Activated gamma-delta T cell (primary cell): ENCODE data around the gene RAVER1.
"Not testable (repeated sequence)": the region's sequence is repeated elsewhere in the genome, so short reads cannot be mapped to it uniquely, and the experiment has no call there.

ENCODE experiments used
- DNase-seq: peaks from one replicate; lab custom pipeline; 2025; lab: John Stamatoyannopoulos, UW

Gene RAVER1

GRCh38 chr19:10290357-10290875 is 42.9 kb downstream of the RAVER1 start:
- no peak for DNase-seq

GRCh38 chr19:10289836-10290356 is 43.4 kb downstream of the RAVER1 start, which contains the start of gene ICAM5:
ICAM5 (plus strand) TSS chr19:10289952; CDS start chr19:10290044, 92 bp downstream.
- DNase-seq = peak; percentile 35

GRCh38 chr19:10289167-10289835 is 44.0 kb downstream of the RAVER1 start:
- peak; percentile 43 for DNase-seq

- DNase-seq = no peak
These were observed 44.6 kb downstream of the RAVER1 start for GRCh38 chr19:10288662-10289166.

- DNase-seq = no peak
These were observed 46.3 kb downstream of the RAVER1 start, which contains the start of gene ICAM4 for GRCh38 chr19:10286803-10287737. ICAM4 (plus strand) TSS chr19:10286955; CDS start chr19:10287013, 58 bp downstream.

GRCh38 chr19:10285393-10285792 is 47.9 kb downstream of the RAVER1 start:
- DNase-seq = no peak

- no peak for DNase-seq
These were observed 48.4 kb downstream of the RAVER1 start for GRCh38 chr19:10284960-10285278.

GRCh38 chr19:10284065-10284959 is 49.0 kb downstream of the RAVER1 start:
- no peak for DNase-seq

GRCh38 chr19:10283301-10284064 is 49.8 kb downstream of the RAVER1 start:
- no peak for DNase-seq

GRCh38 chr19:10282043-10282442 is 51.3 kb downstream of the RAVER1 start:
- DNase-seq = not testable (repeated sequence)

- DNase-seq = no peak
These were observed 53.4 kb downstream of the RAVER1 start for GRCh38 chr19:10279737-10280442.

GRCh38 chr19:10278935-10279334 is 54.4 kb downstream of the RAVER1 start:
- no peak for DNase-seq

GRCh38 chr19:10277795-10278589 is 55.3 kb downstream of the RAVER1 start:
- DNase-seq = no peak

GRCh38 chr19:10274589-10274988 is 58.7 kb downstream of the RAVER1 start:
- DNase-seq = no peak

- no peak for DNase-seq
These were observed 61.7 kb downstream of the RAVER1 start for GRCh38 chr19:10271543-10272086.

- peak; percentile 51 for DNase-seq
These were observed 62.5 kb downstream of the RAVER1 start, which contains the start of gene ICAM1 for GRCh38 chr19:10270616-10271394. ICAM1 (plus strand) TSS chr19:10271120; CDS start chr19:10271160, 40 bp downstream.

GRCh38 chr19:10270180-10270615 is 63.1 kb downstream of the RAVER1 start:
- DNase-seq = peak; percentile 69
